SK-N-MC (cell line): ENCODE results near the gene GNL2.

Source experiments
- DNase-seq: peaks from one replicate; pipeline ENCODE4 v3.0.0-alpha.2; 2011; ENCODE audit warnings: low read depth, low spot score
- H3K27ac ChIP-seq: fragments of 200-600 bp; sonication (generic); 2 replicates; pipeline ENCODE4 v1.5.1; 2016; ENCODE audit warnings: mixed run types
- H3K36me3 ChIP-seq: fragments of 200-600 bp; sonication (generic); 2 replicates; pipeline ENCODE4 v1.6.1; 2017; ENCODE audit warnings: antibody characterized with exemption, low read length, mixed read lengths; ENCODE audit not compliant: insufficient read depth
- H3K4me3 ChIP-seq: fragments of 200-600 bp; sonication (generic); 2 replicates; pipeline ENCODE4 v1.5.1; 2016
- H3K9ac ChIP-seq: fragments of 200-600 bp; sonication (generic); 2 replicates; pipeline ENCODE4 v1.8.0; 2017; ENCODE audit warnings: mixed run types, mixed read lengths; ENCODE audit not compliant: insufficient read length
- H3K9me3 ChIP-seq: fragments of 200-600 bp; sonication (generic); 2 replicates; pipeline ENCODE4 v1.6.1; 2017; ENCODE audit warnings: low read depth, mild to moderate bottlenecking, antibody characterized with exemption, low read length, moderate library complexity, mixed read lengths
- EZH2 ChIP-seq: fragments of 200-600 bp; sonication (generic); IDR thresholded peaks from one replicate; pipeline ENCODE4 v1.6.1; 2017; ENCODE audit warnings: antibody characterized with exemption
- FOXP2 ChIP-seq: optimal IDR thresholded peaks from 2 replicates; pipeline ENCODE3; 2011; ENCODE audit warnings: mild to moderate bottlenecking, moderate library complexity; ENCODE audit not compliant: insufficient read depth; ENCODE audit errors: extremely low read length, control extremely low read depth
- POLR2AphosphoS5 ChIP-seq: IDR thresholded peaks from 2 replicates; pipeline ENCODE4 v1.6.1; 2012; ENCODE audit warnings: mild to moderate bottlenecking, low read depth, low read length, borderline replicate concordance

Gene GNL2

GRCh38 chr1:37517569-37517968 is 78.2 kb downstream of the GNL2 start:
- TF ChIP-seq POLR2AphosphoS5 (no peak), EZH2 (no peak), FOXP2 (no peak)
- Histone ChIP-seq H3K9ac (no peak overlapping the region), H3K9me3 (no peaks in the 10 kb centered on the region)

More at GRCh38 chr1:37517569-37517968, 78.2 kb downstream of the GNL2 start:
- H3K4me3 ChIP-seq: no peak overlapping the region
- DNase-seq: no peak
- no peak overlapping the region for H3K27ac ChIP-seq
- peaks cover 9% of the 10 kb centered on the region; the same call in 1 of the 2 replicates for H3K36me3 ChIP-seq
